Ovary (tissue), 3 donors: ENCODE data around the gene ULBP2.

ENCODE experiments used
- CTCF ChIP-seq, 3 donors: fragments of 450-650 bp in 2 of 3; fragments of 200-600 bp in 1 of 3; IDR thresholded peaks; one replicate each; pipeline versions ENCODE4 v1.5.1 to v1.8.0; 2016 to 2022; ENCODE audit warnings: antibody characterized with exemption in 3 of 3, mild to moderate bottlenecking in 1 of 3
- EP300 ChIP-seq: sonication (generic); formaldehyde crosslinking; IDR thresholded peaks from one replicate; pipeline ENCODE4 v1.6.1; 2017; ENCODE audit warnings: antibody characterized with exemption
- POLR2A ChIP-seq: fragments of 450-650 bp; IDR thresholded peaks from one replicate; pipeline ENCODE4 v1.6.1; 2017; ENCODE audit warnings: antibody characterized with exemption, mild to moderate bottlenecking, moderate library complexity
- donor health status: DM: no; HTN: no; CAD: no.

- no peak for TF ChIP-seq CTCF (IDR thresholded peaks at IDR 0.05)
- TF ChIP-seq POLR2A = no peak
- TF ChIP-seq EP300 = no peak
Measured at GRCh38 chr6:149938571-149939355, 3.1 kb upstream of the ULBP2 start.
